Measurements from ENCODE around the gene BMP6.

GRCh38 chr6:7723041-7723447 is 2.9 kb upstream of the BMP6 start:
- TF ChIP-seq ZFX (IDR thresholded peaks at IDR 0.05) (no peak), CTCF (conservative IDR thresholded peaks at IDR 0.05) (peak; percentile 83)

Data from C4-2B (cell line).